K562 (cell line): ENCODE results near the gene IGSF10. TPM values are rescaled to one million over a fixed set of nuclear protein-coding genes. Genes with fewer than 3 reads are reported as not detected.
A peak's percentile ranks its signal among the peaks of the same experiment; 100 is the strongest.

ENCODE experiments used
- ATAC-seq: fragments of 200-7000 bp; cut with Tn5 transposase; 3 replicates; pipeline ENCODE4 v1.9.1; 2020; ENCODE audit warnings: moderate library complexity
- BruUV-seq: library from RNA; stranded (reverse); fragments of 400-500 nt; replicated peaks from 2 replicates; lab custom pipeline; 2021; lab: Mats Ljungman, UMichigan
- CTCF ChIA-PET: fragments of 300-600 bp; formaldehyde crosslinking; extraction: SDS; loops from one replicate; lab custom pipeline; 2021; ENCODE audit warnings: low intra/inter-chr PET ratio; lab: Yijun Ruan, JAX
- POLR2A ChIA-PET: fragments of 300-600, 350-650 bp; sonication (Branson Sonifier 250); formaldehyde crosslinking; extraction: SDS; loops from one replicate; lab custom pipeline; 2021; ENCODE audit warnings: antibody characterized with exemption, inconsistent platforms; lab: Yijun Ruan, JAX
- DNase-seq, 4 experiments: peaks; one replicate each; pipeline versions ENCODE4 v3.0.0 to v3.0.0-alpha.2; 2011 to 2018; ENCODE audit warnings: low spot score in 3 of 4, mixed read lengths in 3 of 4; ENCODE audit errors: extremely low read depth in 1 of 4
- FAIRE-seq: peaks from 2 replicates; lab custom pipeline; 2011; peaks lifted over from hg19 to GRCh38; lab: Jason Lieb, UNC
- H2AFZ ChIP-seq: 2 replicates; pipeline ENCODE4 v1.6.0; 2011; ENCODE audit warnings: low read depth, low read length, control low read depth, inconsistent platforms
- H3K27ac ChIP-seq: fragments of 200-600 bp; 3 replicates; pipeline ENCODE4 v1.8.0; 2011; ENCODE audit warnings: low read depth, mild to moderate bottlenecking, control low read depth, inconsistent platforms, low read length, moderate library complexity, mixed read lengths; ENCODE audit errors: extremely low read depth
- H3K27me3 ChIP-seq, 2 experiments: fragments of 300-600 bp in 1 of 2; 2 replicates in 1 of 2; 3 replicates in 1 of 2; pipeline versions ENCODE4 v1.6.0 to v1.8.0; 2011; ENCODE audit warnings: inconsistent platforms in 2 of 2, low read length in 2 of 2, mild to moderate bottlenecking in 1 of 2, mixed read lengths in 1 of 2, moderate library complexity in 1 of 2; ENCODE audit not compliant: control insufficient read depth in 2 of 2, insufficient read depth in 2 of 2
- H3K36me3 ChIP-seq: fragments of 300-600 bp; 3 replicates; pipeline ENCODE4 v1.8.0; 2011; ENCODE audit warnings: mild to moderate bottlenecking, low read length, inconsistent platforms; ENCODE audit not compliant: control insufficient read depth, insufficient read depth
- H3K4me1 ChIP-seq, 2 experiments: fragments of 200-600 bp in 1 of 2; replicated peaks in 1 of 2; 2 replicates in 1 of 2; 3 replicates in 1 of 2; pipeline versions ENCODE4 v1.5.1 to v1.8.0; 2011; ENCODE audit warnings: inconsistent platforms in 2 of 2, low read length in 2 of 2, mild to moderate bottlenecking in 1 of 2, mixed read lengths in 1 of 2, moderate library complexity in 1 of 2; ENCODE audit not compliant: control insufficient read depth in 2 of 2, insufficient read depth in 2 of 2
- H3K4me2 ChIP-seq: 2 replicates; pipeline ENCODE4 v1.6.1; 2011; ENCODE audit warnings: low read length, control low read depth, inconsistent platforms, mixed read lengths; ENCODE audit not compliant: insufficient read depth
- H3K4me3 ChIP-seq: fragments of 200-600 bp; sonication (generic), shearing (Covaris generic); 2 replicates; pipeline ENCODE4 v1.5.1; 2016; ENCODE audit warnings: control low read depth, inconsistent platforms
- H3K79me2 ChIP-seq: fragments of 200-600 bp; 3 replicates; pipeline ENCODE4 v1.8.0; 2011; ENCODE audit warnings: low read length, inconsistent platforms; ENCODE audit not compliant: control insufficient read depth, insufficient read depth
- H3K9ac ChIP-seq, 2 experiments: 2 replicates each; pipeline versions ENCODE4 v1.6.0 to v1.6.1; 2011; ENCODE audit warnings: low read depth in 2 of 2, low read length in 2 of 2, control low read depth in 1 of 2, inconsistent platforms in 1 of 2, mild to moderate bottlenecking in 1 of 2, mixed read lengths in 1 of 2; ENCODE audit not compliant: insufficient read depth in 1 of 2
- H3K9me1 ChIP-seq: one replicate; pipeline ENCODE4 v1.6.0; 2011; ENCODE audit warnings: inconsistent platforms, mild to moderate bottlenecking, low read length, moderate library complexity; ENCODE audit not compliant: control insufficient read depth, insufficient read depth
- H3K9me3 ChIP-seq: replicated peaks from 2 replicates; pipeline ENCODE4 v1.5.1; 2011; ENCODE audit warnings: low read depth, low read length, inconsistent platforms; ENCODE audit not compliant: control insufficient read depth, insufficient read depth
- H4K20me1 ChIP-seq: replicated peaks from 2 replicates; pipeline ENCODE4 v1.6.1; 2011; ENCODE audit warnings: low read length, inconsistent platforms, mixed read lengths; ENCODE audit not compliant: control insufficient read depth, insufficient read depth
- BACH1 ChIP-seq: fragments of 200-800 bp; sonication (Bioruptor generic); IDR thresholded peaks from 2 replicates; pipeline ENCODE4 v1.6.1; 2016; ENCODE audit warnings: missing genetic modification characterization, missing compliant biosample characterization
- C11orf30 ChIP-seq: fragments of 450-650 bp; IDR thresholded peaks from 2 replicates; pipeline ENCODE4 v1.6.1; 2016; ENCODE audit warnings: low read depth, mild to moderate bottlenecking
- MAFF ChIP-seq: IDR thresholded peaks from 2 replicates; pipeline ENCODE4 v1.6.1; 2012; ENCODE audit warnings: low read length, improper control_type of control experiment
- MAFG ChIP-seq: fragments of 450-650 bp; conservative IDR thresholded peaks from 2 replicates; pipeline ENCODE4 v1.6.1; 2016; ENCODE audit warnings: missing genetic modification characterization, missing compliant biosample characterization
- MTA2 ChIP-seq: fragments of 450-650 bp; IDR thresholded peaks from 2 replicates; pipeline ENCODE4 v1.6.1; 2016; ENCODE audit warnings: low read depth
- SAP30 ChIP-seq: fragments of 200-600 bp; sonication (generic); IDR thresholded peaks from 2 replicates; pipeline ENCODE4 v1.6.1; 2012; ENCODE audit warnings: borderline replicate concordance, low read depth, mild to moderate bottlenecking, moderate library complexity, low read length, control low read depth, inconsistent platforms; ENCODE audit not compliant: insufficient read depth, poor library complexity, severe bottlenecking
- ZNF134 ChIP-seq: fragments of 250-450 bp; sonication (Bioruptor Pico); conservative IDR thresholded peaks from 2 replicates; pipeline ENCODE4 v1.4.0; 2020
- ZNF197 ChIP-seq: fragments of 200-800 bp; sonication (Bioruptor generic); IDR thresholded peaks from 2 replicates; pipeline ENCODE4 v1.6.1; 2016; ENCODE audit warnings: low read depth, missing genetic modification characterization, missing compliant biosample characterization
- ZNF316 ChIP-seq: fragments of 450-650 bp; IDR thresholded peaks from 2 replicates; pipeline ENCODE4 v1.6.1; 2016
- ZNF395 ChIP-seq: fragments of 200-800 bp; sonication (Bioruptor generic); IDR thresholded peaks from 2 replicates; pipeline ENCODE4 v1.6.1; 2017; ENCODE audit warnings: missing genetic modification characterization, missing compliant biosample characterization
- WGBS: fragments of 100-300 bp; shearing (Covaris generic); methylation state at CpG from one replicate; pipeline ENCODE4 v1.1.6; 2016; ENCODE audit warnings: low coverage, mixed read lengths; ENCODE audit not compliant: insufficient coverage; ENCODE audit errors: missing lambda C conversion rate; 5-methylcytosine and 5-hydroxymethylcytosine counted together
- in situ Hi-C: fragments of 300-500 bp; cut with MboI; formaldehyde crosslinking; loops from 4 replicates; pipeline ENCODE4 v1.15.0; 2018; ENCODE audit warnings: inconsistent platforms, mixed read lengths
- intact Hi-C: fragments of 100-400 bp; cut with micrococcal nuclease; formaldehyde crosslinking; loops from 2 replicates; pipeline ENCODE4 v1.14.2; 2022
- polyA plus RNA-seq, 8 experiments: library from polyadenylated mRNA; depleted of rRNA in 4 of 8; stranded (reverse) in 5 of 8; unstranded in 3 of 8; fragments of >200 nt; fragmentation: Nextera tagmentation in 2 of 8; fragmentation: Illumina TruSeq in 1 of 8; extraction: Ambion mirVana in 2 of 8; extraction: Trizol in 1 of 8; gene quantifications; 2 replicates each; pipeline versions ENCODE4 v1.2.1 to v1.2.3, GENCODE V29; 2011 to 2014; ENCODE audit warnings: inconsistent platforms in 1 of 8, missing spikeins in 1 of 8
- total RNA-seq, 7 experiments: library from RNA; depleted of rRNA in 6 of 7; stranded (reverse); fragments of >200 nt in 6 of 7; fragmentation: Illumina TruSeq in 2 of 7; extraction: Trizol in 2 of 7; gene quantifications; 2 replicates each; pipeline versions ENCODE4 v1.2.1 to v1.2.3, GENCODE V29; 2011 to 2021; ENCODE audit warnings: low replicate concordance in 1 of 7

IGSF10 gene
- total and polyA plus RNA-seq, 9 of the 15 experiments (the other 6 are each of a cell fraction or from before 2014, with no cell fraction given): 0.11 to 1.2 (median 0.40) TPM

- no peaks in the 10 kb centered on the region for H3K27me3 ChIP-seq
- H3K27ac ChIP-seq: no peak overlapping the region; the same call in 2 of the 3 replicates
- no peak overlapping the region for H3K4me3 ChIP-seq
- no peak overlapping the region for H3K9ac ChIP-seq
- TF ChIP-seq MAFF (0 out of 2 replicates have a peak, but pooled peaks have one; percentile 22), MTA2 (no peak), BACH1 (no peak), ZNF134 (CRISPR knock-in tag) (no peak), MAFG (tag) (0 out of 2 replicates have a peak, but pooled peaks have one; percentile 35), C11orf30 (peak; percentile 43; the same call in 1 of the 2 replicates), ZNF395 (CRISPR knock-in tag) (no peak), ZNF316 (peak; percentile 84), SAP30 (no peak), ZNF197 (CRISPR knock-in tag) (no peak)
- no peaks in the 10 kb centered on the region for H3K9me3 ChIP-seq
- no peaks in the 10 kb centered on the region for H4K20me1 ChIP-seq
- in situ Hi-C loops (no loop called here), intact Hi-C loops (no loop called here)
- POLR2A ChIA-PET: no interaction called here
- no peaks in the 10 kb centered on the region for H3K36me3 ChIP-seq
- no peaks in the 10 kb centered on the region for H3K9me1 ChIP-seq
- no peak for DNase-seq
- CTCF ChIA-PET: no interaction called here
- H3K79me2 ChIP-seq: no peaks in the 10 kb centered on the region
- H3K4me1 ChIP-seq: peaks cover 5 to 18% of the 10 kb centered on the region in 2 experiments; a peak in 4 of 5 replicates
- no peak for FAIRE-seq
- H2AFZ ChIP-seq: peak overlapping the region; percentile 35
- no TSS peak for BruUV-seq
- H3K4me2 ChIP-seq: no peak overlapping the region
- no peak for ATAC-seq
- 54% methylated on average over 5 of the region's 5 CpGs for WGBS
Observed at GRCh38 chr3:151501171-151501922, 40.5 kb upstream of the IGSF10 start.
